Measurements from ENCODE around the gene TSHZ1. TPM values are rescaled to one million over a fixed set of nuclear protein-coding genes. Genes with fewer than 3 reads are reported as not detected.

Gene TSHZ1
- total RNA-seq (2022; extraction: Qiagen RNA extraction) = 5.2 to 6.8 TPM (median 6.2 TPM) in 5 replicates

GRCh38 chr18:75210274-75211001 is at the start of gene TSHZ1:
TSHZ1 (plus strand) TSS chr18:75210797; CDS start chr18:75211877, 1,080 bp downstream.

DNA sequence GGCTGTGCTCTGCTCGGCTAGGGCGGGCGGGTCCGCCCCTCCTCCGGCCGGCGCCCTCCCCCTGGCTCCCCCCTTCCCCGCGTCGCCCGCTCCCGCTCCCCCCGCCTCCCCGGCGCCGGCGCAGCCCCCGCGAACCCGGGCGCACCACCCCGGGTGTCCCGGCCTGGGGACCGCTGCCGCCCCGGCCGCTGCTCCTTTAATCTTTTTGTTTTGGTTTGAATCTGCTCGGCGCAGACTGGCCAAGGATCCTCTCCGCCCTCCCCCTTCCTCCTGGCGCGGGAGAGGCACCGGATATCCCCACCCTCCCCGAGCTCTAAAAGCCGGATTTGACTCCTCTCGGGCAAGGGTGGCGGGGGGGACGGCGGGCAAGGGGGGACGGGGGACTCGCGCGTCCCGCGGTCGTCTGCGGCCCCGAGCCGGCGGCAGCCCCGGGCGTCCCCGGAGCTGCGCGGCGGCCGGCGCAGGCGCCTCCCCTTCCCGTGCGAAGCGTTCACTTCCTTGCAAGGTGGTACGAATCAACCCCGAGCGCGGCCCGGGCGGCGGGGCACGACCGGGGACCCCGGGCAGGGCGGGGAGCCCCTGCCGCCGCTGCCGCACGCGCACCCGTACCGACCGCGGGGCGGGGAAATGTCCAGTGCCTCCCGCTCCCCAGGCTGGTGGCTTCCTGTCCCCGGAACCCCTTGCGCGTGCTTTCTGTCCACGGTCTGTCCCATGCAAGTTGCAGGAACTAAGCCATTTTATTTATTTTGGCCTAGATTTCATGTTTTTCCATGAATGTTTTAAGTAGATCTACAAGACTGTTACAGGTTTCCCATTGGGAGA is 1.3 kb upstream of the TSHZ1 start, which contains the start of gene PTGR3:
TSS of gene PTGR3 (minus strand) at position 11 of the 822 bp plus-strand sequence. CDS start 81 bp downstream, outside the sequence.

Other genes starting within 250 kb of the TSHZ1 start
- 15.2 to 19.5 TPM (median 16.8 TPM) in 5 replicates for gene PTGR3, start 1.7 kb upstream of the TSHZ1 start, total RNA-seq (2022; extraction: Qiagen RNA extraction)
- not detected in 5 replicates for gene SMIM21, start 216.9 kb downstream of the TSHZ1 start, total RNA-seq (2022; extraction: Qiagen RNA extraction)